HepG2 (cell line): Measurements from ENCODE around the gene ALK. TPM values are rescaled to one million over a fixed set of nuclear protein-coding genes. Genes with fewer than 3 reads are reported as not detected.

Experiments
- CHCHD3 ChIP-seq: sonication (generic); formaldehyde crosslinking; IDR thresholded peaks from 2 replicates; pipeline ENCODE4 v1.8.0; 2022; ENCODE audit warnings: mild to moderate bottlenecking, missing genetic modification reagents, moderate library complexity
- EED ChIP-seq: sonication (generic); formaldehyde crosslinking; IDR thresholded peaks from 2 replicates; pipeline ENCODE4 v1.5.0; 2020; ENCODE audit warnings: mild to moderate bottlenecking, missing genetic modification reagents
- ESRRA ChIP-seq: sonication (generic); formaldehyde crosslinking; IDR thresholded peaks from 2 replicates; pipeline ENCODE4 v1.5.1; 2020; ENCODE audit warnings: mild to moderate bottlenecking, low read depth, missing genetic modification reagents
- HES4 ChIP-seq: sonication (generic); formaldehyde crosslinking; IDR thresholded peaks from 2 replicates; pipeline ENCODE4 v1.9.0; 2021; ENCODE audit warnings: mild to moderate bottlenecking, missing genetic modification reagents, borderline replicate concordance
- KDM5A ChIP-seq: fragments of 200-600 bp; sonication (generic); IDR thresholded peaks from 2 replicates; pipeline ENCODE4 v1.7.0; 2018; ENCODE audit warnings: antibody characterized with exemption, mild to moderate bottlenecking, low read length, borderline replicate concordance
- NFYC ChIP-seq: IDR thresholded peaks from 2 replicates; pipeline ENCODE4 v1.6.1; 2016; ENCODE audit warnings: missing genetic modification reagents, missing compliant biosample characterization
- POLR2G ChIP-seq: fragments of 200-400 bp; formaldehyde crosslinking; IDR thresholded peaks from 2 replicates; pipeline ENCODE4 v1.6.1; 2018; ENCODE audit warnings: mild to moderate bottlenecking, low read depth, low read length, moderate library complexity
- RARA ChIP-seq: IDR thresholded peaks from 2 replicates; pipeline ENCODE4 v1.6.1; 2016; ENCODE audit warnings: missing genetic modification reagents, missing compliant biosample characterization
- SNAI1 ChIP-seq: sonication (generic); formaldehyde crosslinking; IDR thresholded peaks from 2 replicates; pipeline ENCODE4 v1.5.0; 2020; ENCODE audit warnings: mild to moderate bottlenecking, missing genetic modification reagents, borderline replicate concordance
- SRSF9 ChIP-seq: fragments of 200-400 bp; formaldehyde crosslinking; IDR thresholded peaks from 2 replicates; pipeline ENCODE4 v1.6.1; 2018; ENCODE audit warnings: borderline replicate concordance, mild to moderate bottlenecking, low read depth, low read length; ENCODE audit not compliant: insufficient read depth, poor library complexity, severe bottlenecking
- TGIF2 ChIP-seq: IDR thresholded peaks from 2 replicates; pipeline ENCODE4 v1.6.1; 2016; ENCODE audit warnings: control low read depth, missing compliant biosample characterization
- WIZ ChIP-seq: sonication (generic); formaldehyde crosslinking; IDR thresholded peaks from 2 replicates; pipeline ENCODE4 v1.5.1; 2020; ENCODE audit warnings: mild to moderate bottlenecking, missing genetic modification reagents
- ZBTB8A ChIP-seq: sonication (generic); formaldehyde crosslinking; IDR thresholded peaks from 2 replicates; pipeline ENCODE4 v1.4.0; 2020; ENCODE audit warnings: mild to moderate bottlenecking, low read depth, missing genetic modification reagents, borderline replicate concordance
- ZNF234 ChIP-seq: sonication (generic); formaldehyde crosslinking; conservative IDR thresholded peaks from 2 replicates; pipeline ENCODE4 v1.5.1; 2020; ENCODE audit warnings: mild to moderate bottlenecking, missing genetic modification reagents
- ZNF567 ChIP-seq: sonication (generic); formaldehyde crosslinking; IDR thresholded peaks from 2 replicates; pipeline ENCODE4 v1.8.1; 2023; ENCODE audit warnings: mild to moderate bottlenecking, missing genetic modification reagents, borderline replicate concordance
- polyA plus RNA-seq, 8 experiments: library from polyadenylated mRNA; depleted of rRNA in 3 of 8; stranded (reverse) in 7 of 8; unstranded in 1 of 8; fragments of >200 nt; fragmentation: Illumina TruSeq in 4 of 8; extraction: Trizol in 4 of 8; gene quantifications; 2 replicates each; pipeline versions ENCODE4 v1.2.1 to v1.2.3, GENCODE V29; 2011 to 2016; ENCODE audit warnings: low read depth in 4 of 8, missing spikeins in 1 of 8, mixed read lengths in 1 of 8; ENCODE audit not compliant: insufficient read depth in 1 of 8
- total RNA-seq, 5 experiments: library from RNA; depleted of rRNA; stranded (reverse); fragments of >200 nt; fragmentation: Illumina TruSeq; extraction: Trizol; gene quantifications; 2 replicates each; pipeline ENCODE4 v1.2.3, GENCODE V29; 2016; ENCODE audit warnings: low read depth in 1 of 5
- TF ChIP-seq, protein P1 (sequence below): sonication (generic); formaldehyde crosslinking; IDR thresholded peaks from 2 replicates; pipeline ENCODE4 v1.8.0; 2023; ENCODE audit warnings: mild to moderate bottlenecking, missing genetic modification reagents
- TF ChIP-seq, protein P2 (sequence below): sonication (generic); formaldehyde crosslinking; IDR thresholded peaks from 2 replicates; pipeline ENCODE4 v1.5.0; 2020; ENCODE audit warnings: mild to moderate bottlenecking, low read depth, missing genetic modification reagents, borderline replicate concordance
- TF ChIP-seq, protein P3 (sequence below): IDR thresholded peaks from 2 replicates; pipeline ENCODE4 v1.6.1; 2016; ENCODE audit warnings: mild to moderate bottlenecking
- TF ChIP-seq, protein P4 (sequence below): sonication (generic); formaldehyde crosslinking; IDR thresholded peaks from 2 replicates; pipeline ENCODE4 v1.4.0; 2020; ENCODE audit warnings: mild to moderate bottlenecking, missing genetic modification reagents, borderline replicate concordance
- TF ChIP-seq, protein P5 (sequence below): sonication (generic); formaldehyde crosslinking; conservative IDR thresholded peaks from 2 replicates; pipeline ENCODE4 v1.4.0; 2020; ENCODE audit warnings: missing genetic modification reagents

Gene ALK
- total and polyA plus RNA-seq, 2 of the 13 experiments (the other 11 are each of a cell fraction or from before 2014, with no cell fraction given): not detected

DNA sequence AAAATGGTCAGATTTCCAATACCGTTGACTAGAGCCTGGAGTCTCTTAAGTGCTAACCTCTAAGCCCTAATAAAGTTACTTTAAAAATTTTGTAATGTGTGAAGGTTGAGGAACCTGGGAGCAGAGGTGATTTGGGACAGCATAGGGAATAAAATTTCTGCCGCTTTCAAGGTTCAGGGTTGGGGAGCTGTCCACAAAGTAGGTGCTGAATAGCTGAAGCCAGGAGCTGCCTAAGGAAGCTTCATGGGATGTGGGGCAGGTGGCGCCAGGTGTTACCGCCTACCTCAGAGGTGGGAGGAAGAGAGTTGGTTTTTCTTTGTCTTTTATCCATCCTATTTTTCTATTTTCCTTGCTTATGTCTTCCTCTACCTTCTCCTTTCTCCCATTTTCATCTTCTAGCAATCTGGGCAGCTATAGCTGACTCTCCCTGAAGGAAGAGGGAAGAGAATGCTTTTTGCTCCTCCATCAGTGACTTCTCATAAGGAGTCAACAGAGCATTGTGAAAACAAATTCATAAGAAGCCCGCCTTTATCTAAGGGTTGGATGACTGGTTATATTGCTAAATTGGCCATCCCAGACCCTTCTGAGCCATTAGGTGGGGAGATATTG is 627.5 kb downstream of the ALK start (continued):
- TF ChIP-seq, protein P1, sequence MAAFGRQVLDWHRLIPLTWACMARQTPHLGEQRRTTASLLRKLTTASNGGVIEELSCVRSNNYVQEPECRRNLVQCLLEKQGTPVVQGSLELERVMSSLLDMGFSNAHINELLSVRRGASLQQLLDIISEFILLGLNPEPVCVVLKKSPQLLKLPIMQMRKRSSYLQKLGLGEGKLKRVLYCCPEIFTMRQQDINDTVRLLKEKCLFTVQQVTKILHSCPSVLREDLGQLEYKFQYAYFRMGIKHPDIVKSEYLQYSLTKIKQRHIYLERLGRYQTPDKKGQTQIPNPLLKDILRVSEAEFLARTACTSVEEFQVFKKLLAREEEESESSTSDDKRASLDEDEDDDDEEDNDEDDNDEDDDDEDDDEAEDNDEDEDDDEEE (CRISPR knock-in tag): no peak
- TF ChIP-seq ZBTB8A (CRISPR knock-in tag): no peak
- TF ChIP-seq HES4 (CRISPR knock-in tag): no peak
- no peak for TF ChIP-seq ZNF234 (CRISPR knock-in tag)
- no peak for TF ChIP-seq CHCHD3 (CRISPR knock-in tag)
- peak; percentile 65; the same call in 1 of the 2 replicates for TF ChIP-seq TGIF2 (CRISPR knock-in tag)
- TF ChIP-seq ESRRA (CRISPR knock-in tag): no peak
- TF ChIP-seq EED (CRISPR knock-in tag): no peak
- no peak for TF ChIP-seq NFYC
- TF ChIP-seq, protein P2, sequence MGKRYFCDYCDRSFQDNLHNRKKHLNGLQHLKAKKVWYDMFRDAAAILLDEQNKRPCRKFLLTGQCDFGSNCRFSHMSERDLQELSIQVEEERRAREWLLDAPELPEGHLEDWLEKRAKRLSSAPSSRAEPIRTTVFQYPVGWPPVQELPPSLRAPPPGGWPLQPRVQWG (CRISPR knock-in tag): no peak
- no peak for TF ChIP-seq KDM5A
- TF ChIP-seq, protein P3, sequence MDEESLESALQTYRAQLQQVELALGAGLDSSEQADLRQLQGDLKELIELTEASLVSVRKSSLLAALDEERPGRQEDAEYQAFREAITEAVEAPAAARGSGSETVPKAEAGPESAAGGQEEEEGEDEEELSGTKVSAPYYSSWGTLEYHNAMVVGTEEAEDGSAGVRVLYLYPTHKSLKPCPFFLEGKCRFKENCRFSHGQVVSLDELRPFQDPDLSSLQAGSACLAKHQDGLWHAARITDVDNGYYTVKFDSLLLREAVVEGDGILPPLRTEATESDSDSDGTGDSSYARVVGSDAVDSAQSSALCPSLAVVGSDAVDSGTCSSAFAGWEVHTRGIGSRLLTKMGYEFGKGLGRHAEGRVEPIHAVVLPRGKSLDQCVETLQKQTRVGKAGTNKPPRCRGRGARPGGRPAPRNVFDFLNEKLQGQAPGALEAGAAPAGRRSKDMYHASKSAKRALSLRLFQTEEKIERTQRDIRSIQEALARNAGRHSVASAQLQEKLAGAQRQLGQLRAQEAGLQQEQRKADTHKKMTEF: no peak
- 0 out of 2 replicates have a peak, but pooled peaks have one; percentile 20 for TF ChIP-seq RARA (CRISPR knock-in tag)
- peak; percentile 95 for TF ChIP-seq WIZ (CRISPR knock-in tag)
- TF ChIP-seq ZNF567 (CRISPR knock-in tag): no peak
- no peak for TF ChIP-seq SNAI1
- TF ChIP-seq, protein P4, sequence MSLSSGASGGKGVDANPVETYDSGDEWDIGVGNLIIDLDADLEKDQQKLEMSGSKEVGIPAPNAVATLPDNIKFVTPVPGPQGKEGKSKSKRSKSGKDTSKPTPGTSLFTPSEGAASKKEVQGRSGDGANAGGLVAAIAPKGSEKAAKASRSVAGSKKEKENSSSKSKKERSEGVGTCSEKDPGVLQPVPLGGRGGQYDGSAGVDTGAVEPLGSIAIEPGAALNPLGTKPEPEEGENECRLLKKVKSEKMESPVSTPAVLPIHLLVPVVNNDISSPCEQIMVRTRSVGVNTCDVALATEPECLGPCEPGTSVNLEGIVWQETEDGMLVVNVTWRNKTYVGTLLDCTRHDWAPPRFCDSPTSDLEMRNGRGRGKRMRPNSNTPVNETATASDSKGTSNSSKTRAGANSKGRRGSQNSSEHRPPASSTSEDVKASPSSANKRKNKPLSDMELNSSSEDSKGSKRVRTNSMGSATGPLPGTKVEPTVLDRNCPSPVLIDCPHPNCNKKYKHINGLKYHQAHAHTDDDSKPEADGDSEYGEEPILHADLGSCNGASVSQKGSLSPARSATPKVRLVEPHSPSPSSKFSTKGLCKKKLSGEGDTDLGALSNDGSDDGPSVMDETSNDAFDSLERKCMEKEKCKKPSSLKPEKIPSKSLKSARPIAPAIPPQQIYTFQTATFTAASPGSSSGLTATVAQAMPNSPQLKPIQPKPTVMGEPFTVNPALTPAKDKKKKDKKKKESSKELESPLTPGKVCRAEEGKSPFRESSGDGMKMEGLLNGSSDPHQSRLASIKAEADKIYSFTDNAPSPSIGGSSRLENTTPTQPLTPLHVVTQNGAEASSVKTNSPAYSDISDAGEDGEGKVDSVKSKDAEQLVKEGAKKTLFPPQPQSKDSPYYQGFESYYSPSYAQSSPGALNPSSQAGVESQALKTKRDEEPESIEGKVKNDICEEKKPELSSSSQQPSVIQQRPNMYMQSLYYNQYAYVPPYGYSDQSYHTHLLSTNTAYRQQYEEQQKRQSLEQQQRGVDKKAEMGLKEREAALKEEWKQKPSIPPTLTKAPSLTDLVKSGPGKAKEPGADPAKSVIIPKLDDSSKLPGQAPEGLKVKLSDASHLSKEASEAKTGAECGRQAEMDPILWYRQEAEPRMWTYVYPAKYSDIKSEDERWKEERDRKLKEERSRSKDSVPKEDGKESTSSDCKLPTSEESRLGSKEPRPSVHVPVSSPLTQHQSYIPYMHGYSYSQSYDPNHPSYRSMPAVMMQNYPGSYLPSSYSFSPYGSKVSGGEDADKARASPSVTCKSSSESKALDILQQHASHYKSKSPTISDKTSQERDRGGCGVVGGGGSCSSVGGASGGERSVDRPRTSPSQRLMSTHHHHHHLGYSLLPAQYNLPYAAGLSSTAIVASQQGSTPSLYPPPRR: no peak
- no peak for TF ChIP-seq SRSF9
- no peak for TF ChIP-seq POLR2G
- TF ChIP-seq, protein P5, sequence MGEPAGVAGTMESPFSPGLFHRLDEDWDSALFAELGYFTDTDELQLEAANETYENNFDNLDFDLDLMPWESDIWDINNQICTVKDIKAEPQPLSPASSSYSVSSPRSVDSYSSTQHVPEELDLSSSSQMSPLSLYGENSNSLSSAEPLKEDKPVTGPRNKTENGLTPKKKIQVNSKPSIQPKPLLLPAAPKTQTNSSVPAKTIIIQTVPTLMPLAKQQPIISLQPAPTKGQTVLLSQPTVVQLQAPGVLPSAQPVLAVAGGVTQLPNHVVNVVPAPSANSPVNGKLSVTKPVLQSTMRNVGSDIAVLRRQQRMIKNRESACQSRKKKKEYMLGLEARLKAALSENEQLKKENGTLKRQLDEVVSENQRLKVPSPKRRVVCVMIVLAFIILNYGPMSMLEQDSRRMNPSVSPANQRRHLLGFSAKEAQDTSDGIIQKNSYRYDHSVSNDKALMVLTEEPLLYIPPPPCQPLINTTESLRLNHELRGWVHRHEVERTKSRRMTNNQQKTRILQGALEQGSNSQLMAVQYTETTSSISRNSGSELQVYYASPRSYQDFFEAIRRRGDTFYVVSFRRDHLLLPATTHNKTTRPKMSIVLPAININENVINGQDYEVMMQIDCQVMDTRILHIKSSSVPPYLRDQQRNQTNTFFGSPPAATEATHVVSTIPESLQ (CRISPR knock-in tag): 0 out of 2 replicates have a peak, but pooled peaks have one; percentile 71
